ENCODE measurements around the gene CYP11A1.
"Not testable (repeated sequence)": the region's sequence is repeated elsewhere in the genome, so short reads cannot be mapped to it uniquely, and the experiment has no call there.

Gene CYP11A1

GRCh38 chr15:74374648-74375302 is 7.3 kb upstream of the CYP11A1 start:
- no peak for DNase-seq (ENCODE audit: low spot score)

- DNase-seq (ENCODE audit: low spot score): peak; percentile 76
Measured at GRCh38 chr15:74373731-74374647, 6.5 kb upstream of the CYP11A1 start.

GRCh38 chr15:74373056-74373650 is 5.7 kb upstream of the CYP11A1 start:
- no peak for DNase-seq (ENCODE audit: low spot score)

DNA sequence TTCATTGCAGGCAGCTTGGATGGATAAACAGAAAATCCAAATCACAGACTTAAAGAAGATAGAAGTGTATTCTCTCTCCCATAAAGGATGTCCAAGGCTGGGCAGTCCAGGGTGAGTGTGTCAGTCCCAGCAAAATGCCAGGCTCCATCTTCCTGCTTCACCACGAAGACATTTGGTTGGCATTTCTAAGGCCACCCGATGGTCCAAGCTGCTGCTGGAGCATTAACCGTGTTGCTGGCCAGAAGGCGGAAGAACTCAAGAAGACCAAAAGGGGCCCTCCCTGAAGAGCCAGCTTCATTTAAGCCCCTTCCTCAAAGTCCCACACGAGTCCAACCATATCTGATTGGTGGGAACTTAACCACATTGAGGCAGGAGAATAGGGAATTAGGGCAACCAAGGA is 3.0 kb upstream of the CYP11A1 start:
- DNase-seq (ENCODE audit: low spot score): no peak

- no peak for DNase-seq (ENCODE audit: low spot score)
Measured at GRCh38 chr15:74369756-74370155, 2.3 kb upstream of the CYP11A1 start.

DNA sequence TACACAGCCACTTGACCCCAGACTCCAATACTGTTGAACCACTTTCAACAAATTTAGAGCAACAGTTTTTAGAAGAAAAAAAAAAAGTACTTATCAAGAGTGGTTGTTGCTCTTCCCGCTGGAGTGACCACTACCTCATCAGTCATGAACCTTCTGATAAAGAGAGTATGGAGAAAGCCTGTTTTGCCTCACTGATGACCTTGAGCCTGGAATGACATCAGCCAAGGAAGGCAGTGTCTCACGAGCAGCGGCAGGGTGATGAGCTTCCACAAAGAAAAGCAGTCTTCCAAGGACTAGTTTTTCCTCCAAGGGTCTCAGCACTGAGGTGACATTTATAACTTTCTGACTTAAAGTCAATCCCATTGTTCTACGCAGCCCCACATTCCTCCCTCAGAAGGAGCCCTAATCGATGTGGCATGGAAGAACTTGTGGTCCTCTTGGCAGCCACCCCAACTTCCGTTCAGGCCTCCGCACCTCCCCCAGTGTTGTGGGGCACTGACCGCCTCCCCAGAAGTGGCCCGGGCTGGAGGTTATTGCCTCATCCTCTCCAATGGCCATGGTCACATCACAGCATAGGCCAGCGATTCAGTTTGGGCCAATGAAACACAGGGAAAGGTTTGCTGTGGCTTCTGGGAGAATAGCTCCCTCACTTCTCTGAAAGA is 1.8 kb upstream of the CYP11A1 start:
- no peak for DNase-seq (ENCODE audit: low spot score)

- no peak for DNase-seq (ENCODE audit: low spot score)
Measured at GRCh38 chr15:74368121-74368520, 675 bp upstream of the CYP11A1 start.

- DNase-seq (ENCODE audit: low spot score): no peak
Measured at GRCh38 chr15:74365598-74366445, 1.6 kb downstream of the CYP11A1 start.

DNA sequence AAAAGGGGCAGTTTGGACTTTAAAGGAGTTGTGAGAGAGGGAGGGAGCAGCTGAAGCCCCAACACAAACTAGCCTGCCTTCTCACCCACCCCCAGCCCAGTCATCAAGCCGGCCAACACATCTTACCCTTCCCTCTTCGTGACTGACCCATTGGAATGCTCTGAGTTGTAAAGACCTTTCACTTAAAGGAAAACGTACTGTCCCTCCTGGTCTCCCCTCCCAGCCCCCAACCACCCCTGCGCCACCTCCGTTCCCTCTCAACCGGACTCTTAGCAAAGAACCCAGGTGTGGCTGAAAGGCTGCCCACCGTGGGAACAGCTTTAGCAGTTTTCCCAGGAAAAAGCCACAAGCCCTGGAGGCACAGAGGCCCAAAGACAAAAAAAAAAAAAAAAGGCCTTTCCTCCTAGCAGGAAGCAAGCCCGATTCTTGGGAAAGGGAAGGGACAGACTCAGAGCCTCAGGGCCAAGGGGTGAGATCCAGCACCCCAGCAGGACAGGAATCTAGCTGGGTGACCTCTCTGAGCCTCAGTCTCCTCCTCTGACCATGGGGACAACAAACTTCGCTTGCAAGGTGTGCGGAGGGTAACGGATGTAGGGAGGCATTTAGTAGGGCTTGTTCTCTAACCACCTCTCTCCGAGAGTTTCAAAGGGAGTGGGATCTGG is 2.4 kb downstream of the CYP11A1 start:
- DNase-seq (ENCODE audit: low spot score): no peak

GRCh38 chr15:74362482-74362881 is 5.0 kb downstream of the CYP11A1 start:
- DNase-seq (ENCODE audit: low spot score): no peak

- DNase-seq (ENCODE audit: low spot score): not testable (repeated sequence)
Measured at GRCh38 chr15:74360855-74361254, 6.6 kb downstream of the CYP11A1 start.

DNA sequence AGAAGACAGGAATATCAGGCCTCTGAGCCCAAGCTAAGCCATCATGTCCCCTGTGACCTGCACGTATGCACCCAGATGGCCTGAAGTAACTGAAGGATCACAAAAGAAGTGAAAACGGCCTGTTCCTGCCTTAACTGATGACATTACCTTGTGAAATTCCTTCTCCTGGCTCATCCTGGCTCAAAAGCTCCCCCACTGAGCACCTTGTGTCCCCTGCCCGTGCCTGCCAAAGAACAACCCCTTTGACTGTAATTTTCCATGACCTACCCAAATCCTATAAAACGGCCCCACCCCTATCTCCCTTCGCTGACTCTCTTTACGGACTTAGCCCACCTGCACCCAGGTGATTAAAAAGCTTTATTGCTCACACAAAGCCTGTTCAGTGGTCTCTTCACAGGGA is 8.1 kb downstream of the CYP11A1 start:
- DNase-seq (ENCODE audit: low spot score): not testable (repeated sequence)

GRCh38 chr15:74357514-74357913 is 9.9 kb downstream of the CYP11A1 start:
- not testable (repeated sequence) for DNase-seq (ENCODE audit: low spot score)

GRCh38 chr15:74356050-74356449 is 11.4 kb downstream of the CYP11A1 start:
- DNase-seq (ENCODE audit: low spot score): not testable (repeated sequence)

DNA sequence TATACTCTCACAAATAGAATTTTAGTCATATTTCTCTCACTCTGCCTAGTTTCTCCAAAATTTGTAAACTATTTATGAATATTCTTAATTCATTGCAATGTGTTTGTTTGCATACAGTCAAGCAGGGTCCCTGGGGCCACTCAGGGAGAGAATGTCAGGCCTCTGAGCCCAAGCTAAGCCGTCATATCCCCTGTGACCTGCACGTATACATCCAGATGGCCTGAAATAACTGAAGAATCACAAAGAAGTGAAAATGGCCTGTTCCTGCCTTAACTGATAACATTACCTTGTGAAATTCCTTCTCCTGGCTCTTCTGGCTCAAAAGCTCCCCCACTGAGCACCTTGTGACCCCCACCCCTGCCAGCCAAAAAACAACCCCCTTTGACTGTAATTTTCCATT is 13.5 kb downstream of the CYP11A1 start:
- DNase-seq (ENCODE audit: low spot score): not testable (repeated sequence)

DNA sequence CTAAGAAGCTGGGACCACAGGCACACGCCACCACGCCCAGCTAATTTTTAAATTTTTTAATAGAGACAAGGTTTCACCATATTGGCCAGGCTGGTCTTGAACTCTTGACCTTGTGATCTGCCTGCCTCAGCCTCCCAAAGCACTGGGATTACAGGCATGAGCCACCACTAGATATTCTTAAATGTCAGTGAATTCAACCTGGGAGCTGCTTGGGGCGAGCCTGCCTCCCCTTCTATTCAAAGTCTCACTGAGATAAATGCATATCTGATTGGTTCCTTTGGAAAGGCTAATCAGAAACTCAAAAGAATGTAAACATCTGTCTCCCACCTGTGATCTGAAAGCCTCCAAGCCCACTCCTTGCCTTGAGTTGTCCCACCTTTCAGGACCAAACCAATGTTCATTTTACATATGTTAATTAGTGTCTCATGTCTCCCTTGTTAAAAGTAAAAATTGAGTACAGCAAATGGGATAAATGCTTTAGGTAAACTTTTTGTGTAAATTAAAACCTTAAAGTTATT is 15.0 kb downstream of the CYP11A1 start:
- DNase-seq (ENCODE audit: low spot score): no peak

- no peak for DNase-seq (ENCODE audit: low spot score)
Measured at GRCh38 chr15:74351670-74352069, 15.8 kb downstream of the CYP11A1 start.

GRCh38 chr15:74350295-74351275 is 16.9 kb downstream of the CYP11A1 start:
- no peak for DNase-seq (ENCODE audit: low spot score)

DNA sequence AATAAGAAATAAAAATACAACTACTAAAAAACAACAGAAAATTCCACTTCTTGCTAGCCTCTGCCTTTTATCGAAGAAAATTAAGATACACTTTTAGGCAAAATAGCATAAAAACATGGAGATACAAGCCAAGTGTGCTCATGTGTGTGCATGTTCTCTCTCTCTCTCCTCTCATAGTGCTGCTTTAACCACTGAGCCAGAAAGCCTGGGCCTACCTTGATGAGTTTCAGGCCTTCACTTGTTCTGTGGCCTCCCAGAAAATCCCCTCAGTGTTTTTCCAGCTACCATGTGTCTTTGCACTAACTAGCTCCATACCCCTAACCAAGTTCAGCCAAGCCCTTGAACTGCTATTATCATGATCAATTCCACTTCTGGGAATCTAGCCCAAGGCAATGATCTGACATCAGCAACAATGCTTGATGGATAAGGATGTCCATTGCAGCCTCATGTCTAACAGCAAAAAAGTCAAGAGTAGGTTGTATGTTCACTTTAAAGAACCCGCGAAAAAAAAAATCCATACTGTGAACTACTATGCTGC is 18.1 kb downstream of the CYP11A1 start:
- no peak for DNase-seq (ENCODE audit: low spot score)

Data from COLO829 (cell line).